T-helper 2 cell treated with Interferon-gamma antibody and Interleukin-4, amounts not matched to agents 5 μg/mL and 100 μg/mL, for 36 hours (primary cell): ENCODE results near the gene ROBO1.

Experiments
- DNase-seq: peaks from one replicate; pipeline ENCODE4 v3.0.0; 2021; ENCODE audit warnings: low spot score
- H3K27ac Mint-ChIP-seq: one replicate; pipeline ENCODE4 v1.8.0; 2021; ENCODE audit warnings: mild to moderate bottlenecking, mixed read lengths
- H3K27me3 Mint-ChIP-seq: one replicate; pipeline ENCODE4 v1.8.0; 2021; ENCODE audit warnings: low read depth, mixed read lengths
- H3K36me3 Mint-ChIP-seq: one replicate; pipeline ENCODE4 v1.8.0; 2021; ENCODE audit warnings: low read depth, mixed read lengths
- H3K4me1 Mint-ChIP-seq: one replicate; pipeline ENCODE4 v1.8.0; 2021; ENCODE audit warnings: low read depth, mixed read lengths
- H3K4me3 Mint-ChIP-seq: one replicate; pipeline ENCODE4 v1.8.0; 2022; ENCODE audit warnings: mild to moderate bottlenecking, moderate library complexity, mixed read lengths
- H3K9me3 Mint-ChIP-seq: one replicate; pipeline ENCODE4 v1.8.0; 2021; ENCODE audit warnings: mixed read lengths

ROBO1 gene

GRCh38 chr3:79015854-79016253 is 751.9 kb downstream of the ROBO1 start:
- Mint-ChIP-seq H3K4me3 (no peak overlapping the region), H3K27ac (no peak overlapping the region), H3K9me3 (no peaks in the 10 kb centered on the region), H3K36me3 (peaks cover 2% of the 10 kb centered on the region), H3K27me3 (peaks cover 8% of the 10 kb centered on the region), H3K4me1 (peaks cover 3% of the 10 kb centered on the region)
- DNase-seq: no peak

- H3K36me3 Mint-ChIP-seq: no peaks in the 10 kb centered on the region
- no peaks in the 10 kb centered on the region for H3K4me1 Mint-ChIP-seq
- H3K4me3 Mint-ChIP-seq: no peak overlapping the region
- H3K27me3 Mint-ChIP-seq: no peaks in the 10 kb centered on the region
- no peak overlapping the region for H3K27ac Mint-ChIP-seq
- DNase-seq: no peak
- H3K9me3 Mint-ChIP-seq: no peaks in the 10 kb centered on the region
These were observed 754.8 kb downstream of the ROBO1 start for GRCh38 chr3:79012946-79013362.

GRCh38 chr3:79012530-79012913 is 755.3 kb downstream of the ROBO1 start:
- no peaks in the 10 kb centered on the region for H3K9me3 Mint-ChIP-seq
- H3K36me3 Mint-ChIP-seq: no peaks in the 10 kb centered on the region
- H3K4me1 Mint-ChIP-seq: no peaks in the 10 kb centered on the region
- no peaks in the 10 kb centered on the region for H3K27me3 Mint-ChIP-seq
- no peak overlapping the region for H3K27ac Mint-ChIP-seq
- no peak for DNase-seq
- no peak overlapping the region for H3K4me3 Mint-ChIP-seq

- Mint-ChIP-seq H3K9me3 (no peaks in the 10 kb centered on the region), H3K4me3 (no peak overlapping the region), H3K27ac (no peak overlapping the region), H3K36me3 (no peaks in the 10 kb centered on the region), H3K4me1 (no peaks in the 10 kb centered on the region), H3K27me3 (no peaks in the 10 kb centered on the region)
- no peak for DNase-seq
These were observed 755.8 kb downstream of the ROBO1 start for GRCh38 chr3:79011821-79012529.

GRCh38 chr3:79009861-79010260 is 757.9 kb downstream of the ROBO1 start:
- no peak for DNase-seq
- Mint-ChIP-seq H3K4me1 (no peaks in the 10 kb centered on the region), H3K4me3 (no peak overlapping the region), H3K36me3 (no peaks in the 10 kb centered on the region), H3K27ac (no peak overlapping the region), H3K27me3 (no peaks in the 10 kb centered on the region), H3K9me3 (peaks cover 4% of the 10 kb centered on the region)

GRCh38 chr3:79006077-79006476 is 761.7 kb downstream of the ROBO1 start:
- DNase-seq: no peak
- Mint-ChIP-seq H3K4me1 (no peaks in the 10 kb centered on the region), H3K9me3 (peaks cover 10% of the 10 kb centered on the region), H3K27ac (no peak overlapping the region), H3K4me3 (no peak overlapping the region), H3K27me3 (no peaks in the 10 kb centered on the region), H3K36me3 (no peaks in the 10 kb centered on the region)

- DNase-seq: no peak
- H3K36me3 Mint-ChIP-seq: no peaks in the 10 kb centered on the region
- peaks cover 10% of the 10 kb centered on the region for H3K9me3 Mint-ChIP-seq
- H3K27ac Mint-ChIP-seq: no peak overlapping the region
- H3K27me3 Mint-ChIP-seq: no peaks in the 10 kb centered on the region
- no peak overlapping the region for H3K4me3 Mint-ChIP-seq
- H3K4me1 Mint-ChIP-seq: no peaks in the 10 kb centered on the region
These were observed 762.7 kb downstream of the ROBO1 start for GRCh38 chr3:79005084-79005483.

- Mint-ChIP-seq H3K4me3 (no peak overlapping the region), H3K9me3 (peaks cover 15% of the 10 kb centered on the region), H3K27me3 (no peaks in the 10 kb centered on the region), H3K36me3 (no peaks in the 10 kb centered on the region), H3K4me1 (no peaks in the 10 kb centered on the region), H3K27ac (no peak overlapping the region)
- DNase-seq: no peak
These were observed 763.8 kb downstream of the ROBO1 start for GRCh38 chr3:79003994-79004393.

- Mint-ChIP-seq H3K27me3 (no peaks in the 10 kb centered on the region), H3K4me3 (no peak overlapping the region), H3K36me3 (no peaks in the 10 kb centered on the region), H3K27ac (no peak overlapping the region), H3K9me3 (peaks cover 20% of the 10 kb centered on the region), H3K4me1 (no peaks in the 10 kb centered on the region)
- no peak for DNase-seq
These were observed 765.1 kb downstream of the ROBO1 start for GRCh38 chr3:79002465-79003372.

- Mint-ChIP-seq H3K36me3 (no peaks in the 10 kb centered on the region), H3K27me3 (no peaks in the 10 kb centered on the region), H3K4me3 (no peak overlapping the region), H3K9me3 (peaks cover 31% of the 10 kb centered on the region), H3K4me1 (no peaks in the 10 kb centered on the region), H3K27ac (no peak overlapping the region)
- no peak for DNase-seq
These were observed 766.5 kb downstream of the ROBO1 start for GRCh38 chr3:79001255-79001654.

GRCh38 chr3:78999139-78999538 is 768.7 kb downstream of the ROBO1 start:
- no peaks in the 10 kb centered on the region for H3K4me1 Mint-ChIP-seq
- H3K4me3 Mint-ChIP-seq: no peak overlapping the region
- H3K36me3 Mint-ChIP-seq: no peaks in the 10 kb centered on the region
- H3K27ac Mint-ChIP-seq: no peak overlapping the region
- no peak for DNase-seq
- H3K27me3 Mint-ChIP-seq: no peaks in the 10 kb centered on the region
- peaks cover 25% of the 10 kb centered on the region for H3K9me3 Mint-ChIP-seq

GRCh38 chr3:78995087-78995486 is 772.7 kb downstream of the ROBO1 start:
- H3K4me1 Mint-ChIP-seq: no peaks in the 10 kb centered on the region
- no peaks in the 10 kb centered on the region for H3K27me3 Mint-ChIP-seq
- no peak overlapping the region for H3K27ac Mint-ChIP-seq
- H3K36me3 Mint-ChIP-seq: no peaks in the 10 kb centered on the region
- no peak for DNase-seq
- no peak overlapping the region for H3K4me3 Mint-ChIP-seq
- H3K9me3 Mint-ChIP-seq: peaks cover 27% of the 10 kb centered on the region

GRCh38 chr3:78994174-78995027 is 773.4 kb downstream of the ROBO1 start:
- Mint-ChIP-seq H3K4me3 (no peak overlapping the region), H3K36me3 (no peaks in the 10 kb centered on the region), H3K9me3 (peaks cover 26% of the 10 kb centered on the region), H3K27ac (no peak overlapping the region), H3K4me1 (no peaks in the 10 kb centered on the region), H3K27me3 (no peaks in the 10 kb centered on the region)
- DNase-seq: no peak

GRCh38 chr3:78993375-78993774 is 774.4 kb downstream of the ROBO1 start:
- DNase-seq: no peak
- Mint-ChIP-seq H3K4me3 (no peak overlapping the region), H3K9me3 (peaks cover 17% of the 10 kb centered on the region), H3K27me3 (no peaks in the 10 kb centered on the region), H3K27ac (no peak overlapping the region), H3K36me3 (no peaks in the 10 kb centered on the region), H3K4me1 (no peaks in the 10 kb centered on the region)
